ENCODE results near the gene DHRS7B.

DNA sequence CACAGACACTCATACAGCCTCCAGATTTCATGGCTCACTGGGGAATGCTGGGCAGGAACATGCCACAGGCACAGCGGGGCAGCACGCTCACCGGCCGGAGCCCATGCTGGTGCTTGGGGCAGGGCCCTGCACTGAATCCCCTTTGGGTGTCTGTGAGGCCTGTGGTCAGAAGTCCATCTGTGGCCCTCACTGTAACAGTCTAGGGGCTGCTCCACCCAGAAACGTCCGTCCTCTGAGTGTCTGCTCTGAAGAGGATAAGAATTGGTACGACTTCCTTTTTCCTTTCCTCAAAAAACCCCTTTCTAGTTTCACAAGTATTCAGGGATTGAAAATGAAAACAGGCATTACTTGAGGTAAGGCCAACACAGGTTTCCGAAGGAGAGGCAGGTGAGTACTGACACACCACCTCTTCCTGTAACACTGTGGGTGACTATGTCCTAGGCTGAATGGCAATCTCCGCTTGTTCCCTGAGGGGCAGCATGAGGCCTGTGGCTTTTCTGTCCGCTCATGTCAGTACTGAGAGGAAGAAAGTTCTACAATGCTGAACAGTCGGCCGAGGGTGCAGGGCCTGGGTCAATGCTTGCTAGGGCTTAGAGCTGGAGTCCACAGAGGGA lies 44.7 kb downstream of the DHRS7B start:
- TF ChIP-seq, protein P1, sequence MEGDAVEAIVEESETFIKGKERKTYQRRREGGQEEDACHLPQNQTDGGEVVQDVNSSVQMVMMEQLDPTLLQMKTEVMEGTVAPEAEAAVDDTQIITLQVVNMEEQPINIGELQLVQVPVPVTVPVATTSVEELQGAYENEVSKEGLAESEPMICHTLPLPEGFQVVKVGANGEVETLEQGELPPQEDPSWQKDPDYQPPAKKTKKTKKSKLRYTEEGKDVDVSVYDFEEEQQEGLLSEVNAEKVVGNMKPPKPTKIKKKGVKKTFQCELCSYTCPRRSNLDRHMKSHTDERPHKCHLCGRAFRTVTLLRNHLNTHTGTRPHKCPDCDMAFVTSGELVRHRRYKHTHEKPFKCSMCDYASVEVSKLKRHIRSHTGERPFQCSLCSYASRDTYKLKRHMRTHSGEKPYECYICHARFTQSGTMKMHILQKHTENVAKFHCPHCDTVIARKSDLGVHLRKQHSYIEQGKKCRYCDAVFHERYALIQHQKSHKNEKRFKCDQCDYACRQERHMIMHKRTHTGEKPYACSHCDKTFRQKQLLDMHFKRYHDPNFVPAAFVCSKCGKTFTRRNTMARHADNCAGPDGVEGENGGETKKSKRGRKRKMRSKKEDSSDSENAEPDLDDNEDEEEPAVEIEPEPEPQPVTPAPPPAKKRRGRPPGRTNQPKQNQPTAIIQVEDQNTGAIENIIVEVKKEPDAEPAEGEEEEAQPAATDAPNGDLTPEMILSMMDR (IDR thresholded peaks at IDR 0.05) = no peak
- no peak for TF ChIP-seq EP300 (IDR thresholded peaks at IDR 0.05; ENCODE audit: low read depth)

Data from transverse colon (tissue), 3 donors.